Kidney (tissue), 14 donors: Measurements from ENCODE around the gene C19orf25. TPM values are rescaled to one million over a fixed set of nuclear protein-coding genes. Genes with fewer than 3 reads are reported as not detected.

Experiments used
- DNase-seq, 5 donors: peaks; one replicate each; pipeline ENCODE4 v3.0.0-alpha.2; 2013 to 2020
- FAIRE-seq: peaks from 2 replicates; lab custom pipeline; 2012; peaks lifted over from hg19 to GRCh38; lab: Jason Lieb, UNC
- H3K27ac ChIP-seq, 2 donors: one replicate each; pipeline ENCODE4 v1.7.0; 2013; ENCODE audit warnings: low read depth in 2 of 2, low read length in 2 of 2, inconsistent platforms in 1 of 2
- H3K27me3 ChIP-seq: one replicate; pipeline ENCODE4 v1.7.1; 2013; ENCODE audit warnings: low read length, inconsistent platforms; ENCODE audit not compliant: control insufficient read depth, insufficient read depth
- H3K36me3 ChIP-seq, 3 donors: one replicate each; pipeline versions ENCODE4 v1.7.0 to v1.7.1; 2013; ENCODE audit warnings: low read length in 3 of 3, control low read depth in 1 of 3, inconsistent platforms in 1 of 3; ENCODE audit not compliant: insufficient read depth in 3 of 3, control insufficient read depth in 2 of 3
- H3K4me1 ChIP-seq, 3 donors: one replicate each; pipeline versions ENCODE4 v1.7.0 to v1.7.1; 2013; ENCODE audit warnings: low read length in 3 of 3, inconsistent platforms in 1 of 3, low read depth in 1 of 3; ENCODE audit not compliant: control insufficient read depth in 2 of 3, insufficient read depth in 2 of 3
- H3K4me3 ChIP-seq, 3 donors: one replicate each; pipeline versions ENCODE4 v1.7.0 to v1.8.1; 2013; ENCODE audit warnings: low read length in 3 of 3, control low read depth in 1 of 3, inconsistent platforms in 1 of 3
- H3K9ac ChIP-seq, 3 donors: one replicate each; pipeline versions ENCODE4 v1.7.0 to v1.7.1; 2013; ENCODE audit warnings: low read length in 3 of 3, control low read depth in 1 of 3, inconsistent platforms in 1 of 3
- H3K9me3 ChIP-seq, 3 donors: one replicate each; pipeline versions ENCODE4 v1.7.0 to v1.7.1; 2013; ENCODE audit warnings: low read length in 3 of 3, control low read depth in 1 of 3, inconsistent platforms in 1 of 3; ENCODE audit not compliant: control insufficient read depth in 2 of 3, insufficient read depth in 1 of 3
- CTCF ChIP-seq: IDR thresholded peaks from 3 replicates; pipeline ENCODE4 v1.5.1; 2012; ENCODE audit warnings: mild to moderate bottlenecking, moderate library complexity, borderline replicate concordance; ENCODE audit not compliant: insufficient read depth; ENCODE audit errors: extremely low read depth
- intact Hi-C: fragments of 100-400 bp; cut with DNase I; formaldehyde crosslinking; loops from one replicate; pipeline ENCODE4 v1.11.1; 2022
- polyA plus RNA-seq: library from polyadenylated mRNA; stranded (reverse); fragments of 350-450 nt; fragmentation: Illumina TruSeq; extraction: RNeasy Lipid Tissue Mini Kit (QIAGEN cat#74804); gene quantifications from one replicate; pipeline ENCODE4 v1.2.3, GENCODE V29; 2014; ENCODE audit warnings: low read depth, low replicate concordance; ENCODE audit not compliant: insufficient read depth
- total RNA-seq: library from RNA; stranded (reverse); fragmentation: NEBNext Ultra II Directional; extraction: Animal tissue kit (Norgen Biotek cat#: 25700); gene quantifications from one replicate; pipeline ENCODE4 v1.2.1, GENCODE V29; 2021
- donor health status: control.
- donor health status: control.
- donor health status: control.
- donor health status: control.
- donor health status: control.
- donor health status: DM: yes; HTN: yes; CAD: no.
- donor health status: Normal renal cell carcinoma (clear cell type).

C19orf25 gene
- total and polyA plus RNA-seq, 2 donors from 2014 or later = 32.5 to 50.9 TPM

GRCh38 chr19:1434577-1435060, 44.4 kb downstream of the C19orf25 start:
- FAIRE-seq = no peak
- no peak overlapping the region for H3K4me3 ChIP-seq
- peaks cover 0 to 14% (median 10%) of the 10 kb centered on the region in 3 donors for H3K36me3 ChIP-seq
- H3K4me1 ChIP-seq = peaks cover 0 to 10% (median 2%) of the 10 kb centered on the region in 3 donors
- intact Hi-C loops = no loop called here
- no peaks in the 10 kb centered on the region for H3K9me3 ChIP-seq
- no peak for TF ChIP-seq CTCF
- H3K27me3 ChIP-seq = no peaks in the 10 kb centered on the region
- H3K9ac ChIP-seq = no peak overlapping the region
- peak in 1 of 5 donors; percentile 41 for DNase-seq
- H3K27ac ChIP-seq = no peak overlapping the region

DNA sequence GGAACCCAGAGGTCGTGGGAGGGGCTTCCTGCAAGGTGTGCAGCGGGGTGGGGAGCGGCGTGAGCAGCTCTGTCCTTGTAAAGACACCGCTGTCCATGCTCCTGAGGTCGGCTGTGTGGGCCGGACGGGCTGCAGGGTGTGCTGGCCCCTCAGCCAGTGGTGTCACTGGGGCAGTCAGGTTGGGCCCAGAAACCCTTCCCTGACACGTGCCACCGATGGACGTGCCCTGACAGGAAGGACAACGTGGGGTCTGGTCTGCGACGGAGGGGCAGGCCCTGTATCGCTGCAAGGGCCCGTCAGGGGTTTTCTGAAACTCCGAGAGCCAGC, 45.0 kb downstream of the C19orf25 start:
- no peak for TF ChIP-seq CTCF
- no peak overlapping the region for H3K9ac ChIP-seq
- FAIRE-seq = no peak
- peaks cover 0 to 6% (median 0%) of the 10 kb centered on the region in 3 donors for H3K4me1 ChIP-seq
- intact Hi-C loops = no loop called here
- no peak overlapping the region for H3K27ac ChIP-seq
- no peak for DNase-seq
- H3K9me3 ChIP-seq = no peaks in the 10 kb centered on the region
- no peaks in the 10 kb centered on the region for H3K27me3 ChIP-seq
- H3K4me3 ChIP-seq = no peak overlapping the region
- peaks cover 0 to 20% (median 12%) of the 10 kb centered on the region in 3 donors for H3K36me3 ChIP-seq

GRCh38 chr19:1433119-1434039, 45.6 kb downstream of the C19orf25 start:
- DNase-seq (peak in 2 of 5 donors; percentile 45 to 76), FAIRE-seq (no peak)
- H3K27me3 ChIP-seq = no peaks in the 10 kb centered on the region
- TF ChIP-seq CTCF = no peak
- H3K9ac ChIP-seq = no peak overlapping the region
- peaks cover 0 to 6% (median 0%) of the 10 kb centered on the region in 3 donors for H3K4me1 ChIP-seq
- no peak overlapping the region for H3K27ac ChIP-seq
- peaks cover 0 to 20% (median 12%) of the 10 kb centered on the region in 3 donors for H3K36me3 ChIP-seq
- intact Hi-C loops = no loop called here
- H3K9me3 ChIP-seq = no peaks in the 10 kb centered on the region
- no peak overlapping the region for H3K4me3 ChIP-seq
